ENCODE results near the gene GMDS.

Gene GMDS

DNA sequence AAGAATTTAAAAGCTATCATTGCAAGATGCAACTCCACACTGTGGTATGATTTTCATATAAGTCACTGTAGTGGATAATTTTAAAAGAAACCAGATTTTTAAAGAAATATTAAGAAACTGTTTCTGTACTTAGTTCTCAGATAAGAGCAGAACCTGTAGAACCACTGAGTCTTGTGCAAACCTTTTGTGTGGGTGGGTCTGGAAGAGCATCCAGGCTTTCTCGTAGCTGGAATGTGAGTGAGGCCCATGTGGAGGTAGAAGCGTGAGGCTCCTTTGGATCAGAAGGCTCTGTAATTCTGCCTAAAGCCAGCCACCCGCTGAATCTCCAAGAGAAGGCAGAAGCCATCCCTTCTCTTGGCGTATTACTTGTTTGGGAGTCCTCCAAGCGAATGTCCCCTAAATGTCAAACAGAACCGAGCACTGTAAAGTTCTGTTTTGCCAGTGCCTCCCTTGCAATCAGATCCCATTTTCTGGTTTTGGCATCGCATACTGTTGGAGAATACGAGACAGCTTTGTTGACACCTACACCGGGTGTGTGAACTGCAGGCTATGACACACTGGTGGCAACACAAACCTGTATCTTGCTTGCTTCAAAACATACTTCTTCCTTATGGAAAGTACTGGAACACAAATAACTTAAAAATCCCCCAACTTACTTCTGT, 447.0 kb downstream of the GMDS start:
- Histone ChIP-seq H3K27me3 (ENCODE audit: insufficient read depth, low read length, poor library complexity, severe bottlenecking) (no peaks in the 10 kb centered on the region), H3K9me2 (replicated peaks; ENCODE audit: low read depth, low read length) (no peaks in the 10 kb centered on the region), H3K4me3 (ENCODE audit: low read length, poor library complexity, severe bottlenecking) (no peak overlapping the region), H3K79me2 (ENCODE audit: insufficient read depth, low read length) (no peaks in the 10 kb centered on the region), H3K4me1 (ENCODE audit: insufficient read depth, low read length, poor library complexity, severe bottlenecking) (peaks cover 27% of the 10 kb centered on the region), H4K20me1 (ENCODE audit: insufficient read depth, low read length, poor library complexity, severe bottlenecking) (no peaks in the 10 kb centered on the region), H3K9ac (ENCODE audit: low read depth, low read length, poor library complexity, severe bottlenecking) (no peak overlapping the region), H3F3A (ENCODE audit: low read depth) (no peaks in the 10 kb centered on the region), H3K36me3 (ENCODE audit: insufficient read depth, low read length) (no peaks in the 10 kb centered on the region), H3K4me2 (ENCODE audit: low read depth, low read length, poor library complexity, severe bottlenecking) (no peak overlapping the region), H3K9me3 (ENCODE audit: insufficient read depth, low read depth, low read length) (no peaks in the 10 kb centered on the region), H2AFZ (ENCODE audit: low read length) (no peak overlapping the region)
- TF ChIP-seq CTCF (conservative IDR thresholded peaks at IDR 0.05; ENCODE audit: low read length): no peak
- no peak for TF ChIP-seq EZH2phosphoT487 (IDR thresholded peaks at IDR 0.05; ENCODE audit: borderline replicate concordance)

DNA sequence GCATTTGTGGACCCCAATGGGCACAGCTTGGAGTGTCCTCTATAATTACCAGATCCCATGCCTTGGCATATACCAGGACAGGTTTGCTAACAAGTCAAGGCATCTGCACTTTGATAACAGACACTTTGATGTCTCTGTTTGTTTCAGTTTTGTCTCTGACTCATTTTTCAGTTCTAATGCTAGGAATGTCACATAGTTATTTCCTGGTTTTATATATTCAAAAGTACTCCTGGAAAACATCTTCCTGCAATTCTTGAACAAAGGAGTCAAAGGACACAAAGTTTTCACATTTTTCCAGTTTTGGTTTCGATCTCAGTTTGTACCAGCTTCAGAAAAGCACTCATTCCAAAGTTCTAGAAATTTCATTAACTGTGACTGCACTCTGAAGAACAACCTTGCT, 447.6 kb downstream of the GMDS start:
- Histone ChIP-seq H2AFZ (ENCODE audit: low read length) (no peak overlapping the region), H3K36me3 (ENCODE audit: insufficient read depth, low read length) (no peaks in the 10 kb centered on the region), H3K27me3 (ENCODE audit: insufficient read depth, low read length, poor library complexity, severe bottlenecking) (no peaks in the 10 kb centered on the region), H3K9ac (ENCODE audit: low read depth, low read length, poor library complexity, severe bottlenecking) (no peak overlapping the region), H3K9me3 (ENCODE audit: insufficient read depth, low read depth, low read length) (no peaks in the 10 kb centered on the region), H3K4me1 (ENCODE audit: insufficient read depth, low read length, poor library complexity, severe bottlenecking) (peaks cover 22% of the 10 kb centered on the region), H3K4me3 (ENCODE audit: low read length, poor library complexity, severe bottlenecking) (no peak overlapping the region), H3F3A (ENCODE audit: low read depth) (no peaks in the 10 kb centered on the region), H4K20me1 (ENCODE audit: insufficient read depth, low read length, poor library complexity, severe bottlenecking) (no peaks in the 10 kb centered on the region), H3K9me2 (replicated peaks; ENCODE audit: low read depth, low read length) (no peaks in the 10 kb centered on the region), H3K79me2 (ENCODE audit: insufficient read depth, low read length) (no peaks in the 10 kb centered on the region), H3K4me2 (ENCODE audit: low read depth, low read length, poor library complexity, severe bottlenecking) (no peak overlapping the region)
- TF ChIP-seq CTCF (conservative IDR thresholded peaks at IDR 0.05; ENCODE audit: low read length) (no peak), EZH2phosphoT487 (IDR thresholded peaks at IDR 0.05; ENCODE audit: borderline replicate concordance) (no peak)

DNA sequence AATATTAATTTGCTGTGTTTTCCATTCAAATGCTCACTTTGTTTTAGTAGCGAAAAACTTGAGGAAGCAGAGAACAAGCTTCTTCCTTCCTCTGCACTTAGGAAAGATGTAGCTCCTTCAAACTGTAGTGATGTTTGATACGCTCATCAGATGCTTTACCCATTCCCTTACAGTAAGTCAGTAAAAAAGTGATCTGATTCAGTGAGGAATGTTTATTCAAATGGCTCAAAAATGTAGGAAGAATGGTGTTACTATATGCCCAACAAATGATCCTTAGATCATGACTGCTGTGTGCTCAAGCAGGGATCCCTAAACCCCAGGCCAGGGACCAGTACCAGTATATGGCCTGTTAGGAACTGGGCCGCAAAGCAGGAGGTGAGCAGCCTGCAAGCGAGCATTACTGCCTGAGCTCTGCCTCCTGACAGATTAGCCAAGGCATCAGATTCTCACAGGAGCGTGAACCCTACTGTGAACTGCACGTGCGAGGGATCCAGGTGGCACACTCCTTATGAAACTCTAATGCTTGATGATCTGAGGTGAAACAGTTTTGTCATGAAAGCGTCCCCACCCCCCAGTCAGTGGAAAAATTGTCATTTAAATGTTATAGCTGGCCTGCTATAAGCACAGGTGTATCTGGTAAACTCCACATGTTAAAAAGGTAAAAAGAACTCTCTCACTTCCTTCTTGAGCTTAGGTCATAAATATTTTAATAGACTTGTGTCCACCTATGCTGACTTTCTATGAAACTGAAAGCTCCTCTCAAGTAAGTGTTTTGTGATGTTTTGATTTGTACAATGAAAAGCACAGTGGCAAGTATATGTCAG, 448.5 kb downstream of the GMDS start:
- Histone ChIP-seq H3K9ac (ENCODE audit: low read depth, low read length, poor library complexity, severe bottlenecking) (no peak overlapping the region), H3K4me2 (ENCODE audit: low read depth, low read length, poor library complexity, severe bottlenecking) (no peak overlapping the region)

More for the DNA sequence above, 448.5 kb downstream of the GMDS start:
- TF ChIP-seq EZH2phosphoT487 (IDR thresholded peaks at IDR 0.05; ENCODE audit: borderline replicate concordance) (no peak), CTCF (conservative IDR thresholded peaks at IDR 0.05; ENCODE audit: low read length) (no peak)
- no peak overlapping the region for H3K4me3 ChIP-seq (ENCODE audit: low read length, poor library complexity, severe bottlenecking)
- no peaks in the 10 kb centered on the region for H3K36me3 ChIP-seq (ENCODE audit: insufficient read depth, low read length)
- no peak overlapping the region for H2AFZ ChIP-seq (ENCODE audit: low read length)
- H3K9me2 ChIP-seq (replicated peaks; ENCODE audit: low read depth, low read length): no peaks in the 10 kb centered on the region
- no peaks in the 10 kb centered on the region for H3K79me2 ChIP-seq (ENCODE audit: insufficient read depth, low read length)
- no peaks in the 10 kb centered on the region for H4K20me1 ChIP-seq (ENCODE audit: insufficient read depth, low read length, poor library complexity, severe bottlenecking)
- no peaks in the 10 kb centered on the region for H3K9me3 ChIP-seq (ENCODE audit: insufficient read depth, low read depth, low read length)
- peaks cover 15% of the 10 kb centered on the region for H3K4me1 ChIP-seq (ENCODE audit: insufficient read depth, low read length, poor library complexity, severe bottlenecking)
- H3K27me3 ChIP-seq (ENCODE audit: insufficient read depth, low read length, poor library complexity, severe bottlenecking): no peaks in the 10 kb centered on the region
- no peaks in the 10 kb centered on the region for H3F3A ChIP-seq (ENCODE audit: low read depth)

Data from Loucy (cell line).